ENCODE results near the gene TXNDC12. TPM values are rescaled to one million over a fixed set of nuclear protein-coding genes. Genes with fewer than 3 reads are reported as not detected.
"Not testable (repeated sequence)": the region's sequence is repeated elsewhere in the genome, so short reads cannot be mapped to it uniquely, and the experiment has no call there.

The TXNDC12 gene
- total and polyA plus RNA-seq, 7 donors: 9.0 to 33.3 (median 26.2) TPM

DNA sequence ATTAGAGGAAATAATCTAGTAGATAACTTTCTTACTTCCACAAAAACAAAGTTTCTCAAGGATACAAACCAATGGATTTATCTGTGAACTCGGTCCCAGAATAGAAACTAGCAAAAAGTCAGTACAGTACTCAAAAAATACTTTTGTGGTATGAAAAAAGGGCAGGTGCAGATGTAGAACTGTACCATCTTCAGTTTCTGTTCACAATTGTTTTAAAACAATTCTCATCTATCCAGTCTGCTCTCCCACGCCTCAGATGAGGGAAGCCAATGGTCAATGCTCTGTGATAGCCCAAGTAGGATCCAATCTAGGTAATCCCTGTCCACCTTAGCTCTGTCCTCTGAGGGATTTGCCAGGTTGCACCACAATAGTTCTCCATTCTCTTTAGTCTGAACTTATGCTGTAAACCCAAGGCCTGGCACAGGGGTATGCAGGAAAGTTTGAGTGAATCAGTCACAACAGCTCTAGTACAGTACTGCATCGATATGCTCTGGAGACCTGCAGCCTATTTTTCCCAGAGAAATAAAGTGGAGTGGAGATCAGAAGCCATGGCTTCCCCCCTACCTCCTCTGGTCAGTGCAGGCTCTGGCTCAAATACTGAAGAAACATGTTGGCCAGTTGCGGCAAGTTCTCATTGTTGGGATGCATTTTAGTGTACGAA, 22.7 kb downstream of the TXNDC12 start:
- TF ChIP-seq EP300 (IDR thresholded peaks at IDR 0.05): no peak
- TF ChIP-seq POLR2A (IDR thresholded peaks at IDR 0.05): no peak
- no peak for TF ChIP-seq POLR2AphosphoS5 (IDR thresholded peaks at IDR 0.05)
- intact Hi-C loops (cut with DNase I): no loop called here
- Histone ChIP-seq H3K27me3 (no peaks in the 10 kb centered on the region), H3K4me3 (peak overlapping the region; percentile 69 to 90 (median 82)), H3K36me3 (peaks cover 0 to 10% (median 3%) of the 10 kb centered on the region in 4 donors), H3K9me3 (no peaks in the 10 kb centered on the region), H3K27ac (peak overlapping the region; percentile 91 to 96 (median 92)), H3K4me1 (peaks cover 0 to 32% (median 22%) of the 10 kb centered on the region in 4 donors)
- 21 to 52% methylated on average over 5 of the region's 5 CpGs for WGBS, 2 donors
- DNase-seq: no peak

DNA sequence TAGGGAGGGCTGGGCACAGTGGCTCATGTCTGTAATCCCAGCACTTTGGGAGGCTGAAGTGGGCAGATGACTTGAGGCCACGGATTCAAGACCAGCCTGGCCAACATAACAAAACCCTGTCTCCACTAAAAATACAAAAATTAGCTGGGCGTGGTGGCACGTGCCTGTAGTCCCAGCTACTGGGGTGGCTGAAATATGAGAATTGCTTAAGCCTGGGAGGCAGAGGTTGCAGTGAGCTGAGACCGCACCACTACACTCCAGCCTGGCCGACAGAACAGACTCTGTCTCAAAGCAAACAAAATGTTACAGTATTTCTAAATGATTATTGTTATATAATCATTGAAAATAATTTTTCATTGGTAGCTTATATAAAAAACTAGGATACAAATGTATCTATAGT, 26.2 kb downstream of the TXNDC12 start:
- Histone ChIP-seq H3K36me3 (peaks cover 5 to 39% (median 11%) of the 10 kb centered on the region in 4 donors), H3K4me1 (peaks cover 0 to 28% (median 21%) of the 10 kb centered on the region in 4 donors)
- H3K27ac ChIP-seq; DNase-seq; intact Hi-C loops (cut with DNase I); H3K27me3 ChIP-seq; H3K4me3 ChIP-seq; H3K9me3 ChIP-seq: not testable (repeated sequence)
- 37 to 76% methylated on average over 5 of the region's 5 CpGs for WGBS, 2 donors

DNA sequence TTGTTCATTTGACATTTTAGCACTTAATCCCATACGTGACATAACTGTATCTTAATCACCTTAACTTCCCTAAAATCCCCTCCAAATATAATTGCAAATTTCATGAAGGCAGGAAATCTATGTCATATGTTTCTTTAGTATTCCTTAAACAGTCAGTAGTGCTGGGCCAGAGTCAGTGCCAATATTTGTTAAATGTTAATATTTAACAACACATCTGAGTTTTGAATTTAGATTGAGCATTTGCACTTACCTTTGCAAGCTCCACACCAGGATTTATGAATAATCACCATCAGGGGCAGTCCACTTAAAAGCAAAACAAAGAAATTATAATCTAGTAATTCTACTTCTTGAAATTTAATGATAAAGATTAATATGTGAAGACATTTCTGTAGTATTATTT, 26.7 kb downstream of the TXNDC12 start:
- H3K27ac ChIP-seq: no peak overlapping the region

DNA sequence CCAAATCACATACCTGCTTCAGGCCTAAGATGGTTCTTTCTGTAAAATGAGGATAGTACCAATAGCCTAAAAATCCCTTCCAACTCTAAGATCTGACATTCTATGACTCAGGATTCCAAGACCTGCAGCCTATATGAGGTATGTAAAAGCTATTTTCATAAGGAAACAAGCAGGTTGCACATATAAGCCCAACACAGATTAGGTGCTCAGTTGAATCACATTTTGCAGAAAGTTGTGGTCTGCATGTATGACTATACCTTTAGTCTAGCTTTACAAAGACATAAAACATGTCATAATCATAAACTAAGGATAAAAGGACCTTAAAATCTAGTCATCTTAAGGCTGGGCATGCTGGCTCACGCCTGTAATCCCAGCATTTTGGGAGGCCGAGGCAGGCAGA, 28.7 kb downstream of the TXNDC12 start:
- Histone ChIP-seq H3K27ac (no peak overlapping the region), H3K36me3 (peaks cover 9 to 65% (median 24%) of the 10 kb centered on the region in 4 donors), H3K27me3 (no peaks in the 10 kb centered on the region), H3K9me3 (no peaks in the 10 kb centered on the region), H3K4me1 (peaks cover 0 to 13% (median 4%) of the 10 kb centered on the region in 4 donors), H3K4me3 (no peak overlapping the region)
- TF ChIP-seq POLR2AphosphoS5 (IDR thresholded peaks at IDR 0.05) (no peak), EP300 (IDR thresholded peaks at IDR 0.05) (no peak), POLR2A (IDR thresholded peaks at IDR 0.05) (no peak)
- TF ChIP-seq, protein P1, sequence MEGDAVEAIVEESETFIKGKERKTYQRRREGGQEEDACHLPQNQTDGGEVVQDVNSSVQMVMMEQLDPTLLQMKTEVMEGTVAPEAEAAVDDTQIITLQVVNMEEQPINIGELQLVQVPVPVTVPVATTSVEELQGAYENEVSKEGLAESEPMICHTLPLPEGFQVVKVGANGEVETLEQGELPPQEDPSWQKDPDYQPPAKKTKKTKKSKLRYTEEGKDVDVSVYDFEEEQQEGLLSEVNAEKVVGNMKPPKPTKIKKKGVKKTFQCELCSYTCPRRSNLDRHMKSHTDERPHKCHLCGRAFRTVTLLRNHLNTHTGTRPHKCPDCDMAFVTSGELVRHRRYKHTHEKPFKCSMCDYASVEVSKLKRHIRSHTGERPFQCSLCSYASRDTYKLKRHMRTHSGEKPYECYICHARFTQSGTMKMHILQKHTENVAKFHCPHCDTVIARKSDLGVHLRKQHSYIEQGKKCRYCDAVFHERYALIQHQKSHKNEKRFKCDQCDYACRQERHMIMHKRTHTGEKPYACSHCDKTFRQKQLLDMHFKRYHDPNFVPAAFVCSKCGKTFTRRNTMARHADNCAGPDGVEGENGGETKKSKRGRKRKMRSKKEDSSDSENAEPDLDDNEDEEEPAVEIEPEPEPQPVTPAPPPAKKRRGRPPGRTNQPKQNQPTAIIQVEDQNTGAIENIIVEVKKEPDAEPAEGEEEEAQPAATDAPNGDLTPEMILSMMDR (IDR thresholded peaks at IDR 0.05): no peak
- no peak for DNase-seq
- 93 to 97% methylated on average over 2 of the region's 2 CpGs for WGBS, 2 donors
- intact Hi-C loops (cut with DNase I): no loop called here

More for the DNA sequence above, 26.7 kb downstream of the TXNDC12 start:
- DNase-seq: no peak
- H3K9me3 ChIP-seq: no peaks in the 10 kb centered on the region
- no peak for TF ChIP-seq POLR2AphosphoS5 (IDR thresholded peaks at IDR 0.05)
- TF ChIP-seq EP300 (IDR thresholded peaks at IDR 0.05): no peak
- no peak for TF ChIP-seq POLR2A (IDR thresholded peaks at IDR 0.05)
- TF ChIP-seq, protein P1 (IDR thresholded peaks at IDR 0.05): no peak
- no peak overlapping the region for H3K4me3 ChIP-seq
- WGBS, 2 donors: 18 to 60% methylated on average over 1 of the region's 1 CpG
- peaks cover 9 to 44% (median 14%) of the 10 kb centered on the region in 4 donors for H3K36me3 ChIP-seq
- no peaks in the 10 kb centered on the region for H3K27me3 ChIP-seq
- intact Hi-C loops (cut with DNase I): no loop called here
- H3K4me1 ChIP-seq: peaks cover 0 to 27% (median 20%) of the 10 kb centered on the region in 4 donors

DNA sequence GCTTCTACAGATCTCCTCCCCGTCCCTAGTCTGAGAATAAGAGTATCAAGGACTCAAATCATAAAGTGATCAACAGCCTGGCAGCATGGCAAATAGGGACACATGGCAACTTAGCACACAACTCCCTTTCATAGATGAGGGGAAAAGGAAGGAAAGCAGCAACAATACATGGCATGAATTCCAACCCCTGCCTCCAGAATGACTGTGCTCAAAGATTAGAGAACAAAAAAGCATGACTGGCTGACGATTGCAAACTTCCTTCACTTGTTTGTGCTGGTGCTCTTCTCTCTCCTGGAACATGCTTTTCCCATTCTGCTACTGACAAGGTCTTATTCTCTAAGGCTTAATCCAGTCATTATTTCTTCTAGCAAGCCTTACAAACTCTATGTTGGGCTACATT, 32.9 kb downstream of the TXNDC12 start:
- H3K36me3 ChIP-seq: peaks cover 9 to 71% (median 24%) of the 10 kb centered on the region in 4 donors
- intact Hi-C loops (cut with DNase I): no loop called here
- no peak overlapping the region for H3K4me3 ChIP-seq
- no peaks in the 10 kb centered on the region for H3K9me3 ChIP-seq
- H3K27ac ChIP-seq: no peak overlapping the region
- TF ChIP-seq EP300 (IDR thresholded peaks at IDR 0.05): no peak
- no peak for TF ChIP-seq POLR2A (IDR thresholded peaks at IDR 0.05)
- no peak for TF ChIP-seq POLR2AphosphoS5 (IDR thresholded peaks at IDR 0.05)
- TF ChIP-seq, protein P1 (IDR thresholded peaks at IDR 0.05): no peak
- H3K4me1 ChIP-seq: no peaks in the 10 kb centered on the region
- no peaks in the 10 kb centered on the region for H3K27me3 ChIP-seq
- no peak for DNase-seq
- WGBS, 2 donors: 89 to 92% methylated on average over 2 of the region's 2 CpGs

Data from sigmoid colon (tissue), 7 donors.